ENCODE results near the gene CD99. TPM values are rescaled to one million over a fixed set of nuclear protein-coding genes. Genes with fewer than 3 reads are reported as not detected.

Gene CD99
- total RNA-seq, 1 donor from 2014 or later = 362 TPM

- H3K9me3 Mint-ChIP-seq (ENCODE audit: low read depth) = no peaks in the 10 kb centered on the region
- H3K36me3 Mint-ChIP-seq (ENCODE audit: insufficient read depth) = peaks cover 12% of the 10 kb centered on the region
- H3K4me1 Mint-ChIP-seq (ENCODE audit: low read depth) = peaks cover 27% of the 10 kb centered on the region
- peak overlapping the region; percentile 7 for H3K27ac Mint-ChIP-seq
- H3K4me3 Mint-ChIP-seq (ENCODE audit: low read depth) = no peak overlapping the region
- no peak for TF ChIP-seq CTCF (IDR thresholded peaks at IDR 0.05; ENCODE audit: unreplicated experiment)
- no peaks in the 10 kb centered on the region for H3K27me3 Mint-ChIP-seq
- no peak for DNase-seq (ENCODE audit: low spot score, unreplicated experiment)
These were observed 34.7 kb upstream of the CD99 start for GRCh38 chrX:2656257-2656836.

DNA sequence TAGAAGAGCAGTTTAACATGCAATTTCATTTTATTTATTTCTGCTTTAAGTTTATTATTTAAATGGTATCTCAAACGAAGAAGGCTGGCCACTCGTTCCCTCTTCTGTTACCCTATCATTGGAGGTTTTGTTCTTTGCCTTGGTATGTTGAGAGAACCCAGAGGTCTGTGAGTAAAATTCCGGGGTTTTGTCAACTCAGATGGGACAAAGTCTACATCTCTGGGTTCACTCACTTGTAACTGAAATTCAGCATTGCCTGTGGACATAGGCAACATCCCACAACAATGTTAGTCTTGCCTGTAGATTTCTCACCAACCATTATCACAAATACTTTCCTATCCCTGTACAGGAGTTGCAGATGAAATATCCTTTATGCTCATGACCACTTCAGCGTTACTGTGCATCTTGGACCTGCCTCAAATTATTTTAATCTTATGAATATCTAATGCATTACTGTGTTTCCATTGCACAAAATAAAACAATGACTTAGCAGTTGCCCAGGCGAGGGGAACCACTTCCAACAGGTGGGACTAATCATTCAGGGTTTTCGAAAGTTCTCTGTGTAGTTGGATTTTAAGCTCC lies 33.5 kb upstream of the CD99 start:
- Mint-ChIP-seq H3K4me1 (ENCODE audit: low read depth) (peaks cover 29% of the 10 kb centered on the region), H3K36me3 (ENCODE audit: insufficient read depth) (peaks cover 9% of the 10 kb centered on the region), H3K4me3 (ENCODE audit: low read depth) (no peak overlapping the region), H3K27ac (no peak overlapping the region), H3K9me3 (ENCODE audit: low read depth) (no peaks in the 10 kb centered on the region), H3K27me3 (no peaks in the 10 kb centered on the region)
- TF ChIP-seq CTCF (IDR thresholded peaks at IDR 0.05; ENCODE audit: unreplicated experiment) = no peak
- DNase-seq (ENCODE audit: low spot score, unreplicated experiment) = no peak

- peaks cover 4% of the 10 kb centered on the region for H3K36me3 Mint-ChIP-seq (ENCODE audit: insufficient read depth)
- H3K27me3 Mint-ChIP-seq = no peaks in the 10 kb centered on the region
- no peaks in the 10 kb centered on the region for H3K9me3 Mint-ChIP-seq (ENCODE audit: low read depth)
- TF ChIP-seq CTCF (IDR thresholded peaks at IDR 0.05; ENCODE audit: unreplicated experiment) = no peak
- DNase-seq (ENCODE audit: low spot score, unreplicated experiment) = no peak
- no peak overlapping the region for H3K27ac Mint-ChIP-seq
- peaks cover 29% of the 10 kb centered on the region for H3K4me1 Mint-ChIP-seq (ENCODE audit: low read depth)
- H3K4me3 Mint-ChIP-seq (ENCODE audit: low read depth) = no peak overlapping the region
These were observed 32.4 kb upstream of the CD99 start for GRCh38 chrX:2658585-2659292.

DNA sequence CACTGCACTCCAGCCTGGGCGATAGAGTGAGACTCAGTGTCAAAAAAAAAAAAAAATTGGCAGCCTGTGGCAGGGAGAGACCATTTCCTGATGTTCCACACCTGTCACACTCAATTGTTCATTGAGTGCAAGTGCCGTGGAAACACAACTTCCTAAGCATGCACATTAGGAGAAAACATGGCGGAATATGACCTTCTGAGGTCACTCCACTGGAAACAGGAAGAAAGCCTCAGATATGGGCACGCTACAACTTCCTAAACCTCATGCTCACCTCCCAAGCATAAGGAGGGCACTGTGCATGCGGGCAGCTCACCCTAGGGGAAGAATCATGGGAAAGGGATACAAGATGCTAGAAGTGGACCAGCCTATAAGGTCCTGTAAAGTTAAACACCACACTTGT lies 28.5 kb upstream of the CD99 start:
- DNase-seq (ENCODE audit: low spot score, unreplicated experiment) = no peak
- H3K9me3 Mint-ChIP-seq (ENCODE audit: low read depth) = no peaks in the 10 kb centered on the region
- no peaks in the 10 kb centered on the region for H3K27me3 Mint-ChIP-seq
- no peak overlapping the region for H3K27ac Mint-ChIP-seq
- no peak for TF ChIP-seq CTCF (IDR thresholded peaks at IDR 0.05; ENCODE audit: unreplicated experiment)
- H3K4me3 Mint-ChIP-seq (ENCODE audit: low read depth) = no peak overlapping the region
- H3K4me1 Mint-ChIP-seq (ENCODE audit: low read depth) = peaks cover 28% of the 10 kb centered on the region
- H3K36me3 Mint-ChIP-seq (ENCODE audit: insufficient read depth) = peaks cover 2% of the 10 kb centered on the region

- Mint-ChIP-seq H3K9me3 (ENCODE audit: low read depth) (no peaks in the 10 kb centered on the region), H3K4me3 (ENCODE audit: low read depth) (no peak overlapping the region), H3K36me3 (ENCODE audit: insufficient read depth) (peaks cover 1% of the 10 kb centered on the region), H3K4me1 (ENCODE audit: low read depth) (peaks cover 25% of the 10 kb centered on the region), H3K27ac (peak overlapping the region; percentile 81), H3K27me3 (no peaks in the 10 kb centered on the region)
- no peak for TF ChIP-seq CTCF (IDR thresholded peaks at IDR 0.05; ENCODE audit: unreplicated experiment)
- no peak for DNase-seq (ENCODE audit: low spot score, unreplicated experiment)
These were observed 26.6 kb upstream of the CD99 start for GRCh38 chrX:2664502-2664901.
